WTC11 (cell line): ENCODE measurements around the gene EXTL1. TPM values are rescaled to one million over a fixed set of nuclear protein-coding genes. Genes with fewer than 3 reads are reported as not detected.

Experiments used
- ATAC-seq: fragments of 200-7000 bp; cut with Tn5 transposase; 2 replicates; pipeline ENCODE4 v1.10.0; 2021; ENCODE audit warnings: mild to moderate bottlenecking, moderate library complexity
- CTCF ChIA-PET: fragments of 300-600 bp; sonication (Branson Sonifier 250); formaldehyde crosslinking; loops from one replicate; lab custom pipeline; 2021; ENCODE audit warnings: antibody characterized with exemption; lab: Charles Lee
- POLR2A ChIA-PET: fragments of 350-600 bp; sonication (Branson Sonifier 250); formaldehyde crosslinking; loops from one replicate; lab custom pipeline; 2021; ENCODE audit warnings: antibody characterized with exemption; lab: Charles Lee
- DNase-seq: peaks from one replicate; pipeline ENCODE4 v3.0.0; 2021; ENCODE audit warnings: low spot score
- H3K27ac Mint-ChIP-seq: 2 replicates; pipeline ENCODE4 v1.8.0; 2021; ENCODE audit warnings: mixed read lengths
- H3K27me3 Mint-ChIP-seq: 2 replicates; pipeline ENCODE4 v1.8.0; 2021; ENCODE audit warnings: low read depth, mild to moderate bottlenecking, moderate library complexity, mixed read lengths
- H3K36me3 Mint-ChIP-seq: 2 replicates; pipeline ENCODE4 v1.8.0; 2021; ENCODE audit warnings: mixed read lengths
- H3K4me1 Mint-ChIP-seq: 2 replicates; pipeline ENCODE4 v1.8.0; 2022; ENCODE audit warnings: mixed read lengths
- H3K4me3 Mint-ChIP-seq: 2 replicates; pipeline ENCODE4 v1.8.0; 2021; ENCODE audit warnings: mild to moderate bottlenecking, moderate library complexity, mixed read lengths
- H3K9me3 Mint-ChIP-seq: 2 replicates; pipeline ENCODE4 v1.8.0; 2021; ENCODE audit warnings: mixed read lengths
- ESRRA ChIP-seq: sonication (generic); formaldehyde crosslinking; IDR thresholded peaks from 2 replicates; pipeline ENCODE4 v1.8.1; 2022; ENCODE audit warnings: mild to moderate bottlenecking, missing genetic modification reagents, borderline replicate concordance
- ETV6 ChIP-seq: sonication (generic); formaldehyde crosslinking; IDR thresholded peaks from 2 replicates; pipeline ENCODE4 v1.8.1; 2022; ENCODE audit warnings: mild to moderate bottlenecking, missing genetic modification reagents
- FOXP1 ChIP-seq: sonication (generic); formaldehyde crosslinking; IDR thresholded peaks from 2 replicates; pipeline ENCODE4 v1.8.0; 2022; ENCODE audit warnings: missing genetic modification reagents, mild to moderate bottlenecking, moderate library complexity, borderline replicate concordance
- GRHL2 ChIP-seq: fragments of 250-450 bp; sonication (Bioruptor Pico); IDR thresholded peaks from 2 replicates; pipeline ENCODE4 v1.8.0; 2022; ENCODE audit warnings: mild to moderate bottlenecking, moderate library complexity; ENCODE audit not compliant: insufficient replicate concordance, severe bottlenecking
- JUN ChIP-seq: sonication (generic); formaldehyde crosslinking; IDR thresholded peaks from 2 replicates; pipeline ENCODE4 v1.8.0; 2023; ENCODE audit warnings: mild to moderate bottlenecking, missing genetic modification reagents
- NFATC4 ChIP-seq: fragments of 250-450 bp; sonication (Bioruptor Pico); IDR thresholded peaks from 2 replicates; pipeline ENCODE4 v1.9.0; 2021; ENCODE audit warnings: mild to moderate bottlenecking
- PRRX2 ChIP-seq: fragments of 250-450 bp; sonication (Bioruptor Pico); IDR thresholded peaks from 2 replicates; pipeline ENCODE4 v1.8.0; 2021; ENCODE audit warnings: mild to moderate bottlenecking
- RELA ChIP-seq: sonication (generic); formaldehyde crosslinking; IDR thresholded peaks from 2 replicates; pipeline ENCODE4 v1.8.1; 2022; ENCODE audit warnings: missing genetic modification reagents, mild to moderate bottlenecking, borderline replicate concordance
- ZNF317 ChIP-seq: sonication (generic); formaldehyde crosslinking; IDR thresholded peaks from 2 replicates; pipeline ENCODE4 v1.8.1; 2023; ENCODE audit warnings: low read depth, mild to moderate bottlenecking, moderate library complexity, missing genetic modification reagents, borderline replicate concordance
- ZNF671 ChIP-seq: fragments of 250-450 bp; sonication (Bioruptor Pico); IDR thresholded peaks from 2 replicates; pipeline ENCODE4 v1.8.0; 2021; ENCODE audit warnings: mild to moderate bottlenecking
- total RNA-seq: library from RNA; stranded (reverse); gene quantifications from 3 replicates; pipeline ENCODE4 v1.2.3, GENCODE V29; 2021
- TF ChIP-seq, protein P1 (sequence below): sonication (generic); formaldehyde crosslinking; IDR thresholded peaks from 2 replicates; pipeline ENCODE4 v1.8.0; 2022; ENCODE audit warnings: mild to moderate bottlenecking, missing genetic modification reagents
- TF ChIP-seq, protein P2 (sequence below): sonication (generic); formaldehyde crosslinking; IDR thresholded peaks from 2 replicates; pipeline ENCODE4 v1.8.0; 2023; ENCODE audit warnings: mild to moderate bottlenecking, missing genetic modification reagents
- TF ChIP-seq, protein P3 (sequence below): fragments of 250-450 bp; sonication (Bioruptor Pico); IDR thresholded peaks from 2 replicates; pipeline ENCODE4 v1.8.0; 2021; ENCODE audit warnings: mild to moderate bottlenecking
- TF ChIP-seq, protein P4 (sequence below): sonication (generic); formaldehyde crosslinking; conservative IDR thresholded peaks from 2 replicates; pipeline ENCODE4 v1.8.1; 2022; ENCODE audit warnings: mild to moderate bottlenecking, missing genetic modification reagents
- TF ChIP-seq, protein P5 (sequence below): sonication (generic); formaldehyde crosslinking; IDR thresholded peaks from 2 replicates; pipeline ENCODE4 v1.8.0; 2022; ENCODE audit warnings: mild to moderate bottlenecking, missing genetic modification reagents
- TF ChIP-seq, protein P6 (sequence below): sonication (generic); formaldehyde crosslinking; conservative IDR thresholded peaks from 2 replicates; pipeline ENCODE4 v1.8.1; 2023; ENCODE audit warnings: mild to moderate bottlenecking, low read depth, missing genetic modification reagents, moderate library complexity
- TF ChIP-seq, protein P7 (sequence below): sonication (generic); formaldehyde crosslinking; IDR thresholded peaks from 2 replicates; pipeline ENCODE4 v1.8.1; 2022; ENCODE audit warnings: mild to moderate bottlenecking, moderate library complexity, missing genetic modification reagents
- TF ChIP-seq, protein P8 (sequence below): sonication (generic); formaldehyde crosslinking; IDR thresholded peaks from 2 replicates; pipeline ENCODE4 v1.8.1; 2022; ENCODE audit warnings: missing genetic modification reagents, borderline replicate concordance

The EXTL1 gene
- total RNA-seq, 1 experiment from 2014 or later = 2.1 TPM

DNA sequence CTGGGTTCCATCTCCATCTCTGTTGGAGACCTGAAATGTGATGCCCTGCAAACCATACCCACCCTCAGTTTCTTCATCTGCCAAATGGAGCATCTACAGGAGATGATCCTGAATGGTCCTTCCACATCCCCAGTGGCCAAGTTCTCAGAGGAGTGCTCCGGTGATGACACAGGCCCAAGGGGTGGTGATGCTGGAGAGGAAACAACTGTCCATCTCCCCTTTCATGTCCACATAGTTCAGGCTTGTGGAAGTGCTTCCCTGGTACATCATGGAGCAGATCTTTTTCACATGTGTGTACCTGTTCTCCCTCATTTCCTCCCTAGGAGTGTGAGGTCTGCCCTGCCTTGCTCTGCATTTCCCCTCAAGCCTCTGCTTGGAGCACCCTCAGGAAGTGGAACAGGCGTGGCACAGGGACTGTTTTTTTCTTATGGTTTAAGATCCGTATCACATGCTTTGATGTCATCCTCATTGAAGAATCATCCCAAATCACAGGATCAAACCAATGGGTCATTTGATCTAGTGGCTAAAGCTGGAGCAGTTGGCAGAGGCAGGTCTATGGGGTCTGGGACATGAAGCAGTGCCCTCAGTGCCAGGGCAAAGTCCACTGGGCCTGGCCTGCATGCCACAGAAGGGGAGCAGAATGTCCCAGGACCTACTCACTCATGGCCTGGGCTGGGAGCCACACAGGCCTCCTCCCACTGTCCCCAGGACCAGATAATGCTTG, 54.0 kb downstream of the EXTL1 start (continued):
- TF ChIP-seq ZNF317 (CRISPR knock-in tag) = no peak
- TF ChIP-seq, all 79 proteins: peak for 0

DNA sequence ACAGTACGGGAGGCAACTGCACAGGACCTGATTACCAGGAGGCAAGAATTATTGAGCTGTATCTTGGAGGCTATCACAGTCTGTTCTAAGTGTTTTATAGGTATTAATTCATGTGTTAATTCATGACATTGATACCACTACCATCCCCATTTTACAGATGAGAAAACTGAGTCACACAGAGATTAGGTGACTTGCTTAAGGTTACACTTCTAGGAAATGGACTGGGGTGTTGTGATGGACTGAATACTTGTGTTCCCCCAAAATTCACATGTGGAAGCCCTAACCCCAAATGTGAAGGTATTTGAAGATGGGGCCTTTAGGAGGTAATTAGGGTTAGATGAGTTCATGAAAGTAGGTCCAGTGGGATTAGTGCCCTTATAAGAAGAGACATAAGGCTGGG, 55.9 kb downstream of the EXTL1 start:
- Mint-ChIP-seq H3K27ac (no peak overlapping the region), H3K36me3 (no peaks in the 10 kb centered on the region), H3K9me3 (no peaks in the 10 kb centered on the region), H3K27me3 (no peaks in the 10 kb centered on the region), H3K4me1 (peaks cover 14% of the 10 kb centered on the region), H3K4me3 (no peak overlapping the region)
- TF ChIP-seq, protein P1, sequence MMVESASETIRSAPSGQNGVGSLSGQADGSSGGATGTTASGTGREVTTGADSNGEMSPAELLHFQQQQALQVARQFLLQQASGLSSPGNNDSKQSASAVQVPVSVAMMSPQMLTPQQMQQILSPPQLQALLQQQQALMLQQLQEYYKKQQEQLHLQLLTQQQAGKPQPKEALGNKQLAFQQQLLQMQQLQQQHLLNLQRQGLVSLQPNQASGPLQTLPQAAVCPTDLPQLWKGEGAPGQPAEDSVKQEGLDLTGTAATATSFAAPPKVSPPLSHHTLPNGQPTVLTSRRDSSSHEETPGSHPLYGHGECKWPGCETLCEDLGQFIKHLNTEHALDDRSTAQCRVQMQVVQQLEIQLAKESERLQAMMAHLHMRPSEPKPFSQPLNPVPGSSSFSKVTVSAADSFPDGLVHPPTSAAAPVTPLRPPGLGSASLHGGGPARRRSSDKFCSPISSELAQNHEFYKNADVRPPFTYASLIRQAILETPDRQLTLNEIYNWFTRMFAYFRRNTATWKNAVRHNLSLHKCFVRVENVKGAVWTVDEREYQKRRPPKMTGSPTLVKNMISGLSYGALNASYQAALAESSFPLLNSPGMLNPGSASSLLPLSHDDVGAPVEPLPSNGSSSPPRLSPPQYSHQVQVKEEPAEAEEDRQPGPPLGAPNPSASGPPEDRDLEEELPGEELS = no peak
- TF ChIP-seq, protein P2, sequence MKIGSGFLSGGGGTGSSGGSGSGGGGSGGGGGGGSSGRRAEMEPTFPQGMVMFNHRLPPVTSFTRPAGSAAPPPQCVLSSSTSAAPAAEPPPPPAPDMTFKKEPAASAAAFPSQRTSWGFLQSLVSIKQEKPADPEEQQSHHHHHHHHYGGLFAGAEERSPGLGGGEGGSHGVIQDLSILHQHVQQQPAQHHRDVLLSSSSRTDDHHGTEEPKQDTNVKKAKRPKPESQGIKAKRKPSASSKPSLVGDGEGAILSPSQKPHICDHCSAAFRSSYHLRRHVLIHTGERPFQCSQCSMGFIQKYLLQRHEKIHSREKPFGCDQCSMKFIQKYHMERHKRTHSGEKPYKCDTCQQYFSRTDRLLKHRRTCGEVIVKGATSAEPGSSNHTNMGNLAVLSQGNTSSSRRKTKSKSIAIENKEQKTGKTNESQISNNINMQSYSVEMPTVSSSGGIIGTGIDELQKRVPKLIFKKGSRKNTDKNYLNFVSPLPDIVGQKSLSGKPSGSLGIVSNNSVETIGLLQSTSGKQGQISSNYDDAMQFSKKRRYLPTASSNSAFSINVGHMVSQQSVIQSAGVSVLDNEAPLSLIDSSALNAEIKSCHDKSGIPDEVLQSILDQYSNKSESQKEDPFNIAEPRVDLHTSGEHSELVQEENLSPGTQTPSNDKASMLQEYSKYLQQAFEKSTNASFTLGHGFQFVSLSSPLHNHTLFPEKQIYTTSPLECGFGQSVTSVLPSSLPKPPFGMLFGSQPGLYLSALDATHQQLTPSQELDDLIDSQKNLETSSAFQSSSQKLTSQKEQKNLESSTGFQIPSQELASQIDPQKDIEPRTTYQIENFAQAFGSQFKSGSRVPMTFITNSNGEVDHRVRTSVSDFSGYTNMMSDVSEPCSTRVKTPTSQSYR (CRISPR knock-in tag) = no peak
- TF ChIP-seq, protein P3, sequence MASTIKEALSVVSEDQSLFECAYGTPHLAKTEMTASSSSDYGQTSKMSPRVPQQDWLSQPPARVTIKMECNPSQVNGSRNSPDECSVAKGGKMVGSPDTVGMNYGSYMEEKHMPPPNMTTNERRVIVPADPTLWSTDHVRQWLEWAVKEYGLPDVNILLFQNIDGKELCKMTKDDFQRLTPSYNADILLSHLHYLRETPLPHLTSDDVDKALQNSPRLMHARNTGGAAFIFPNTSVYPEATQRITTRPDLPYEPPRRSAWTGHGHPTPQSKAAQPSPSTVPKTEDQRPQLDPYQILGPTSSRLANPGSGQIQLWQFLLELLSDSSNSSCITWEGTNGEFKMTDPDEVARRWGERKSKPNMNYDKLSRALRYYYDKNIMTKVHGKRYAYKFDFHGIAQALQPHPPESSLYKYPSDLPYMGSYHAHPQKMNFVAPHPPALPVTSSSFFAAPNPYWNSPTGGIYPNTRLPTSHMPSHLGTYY (CRISPR knock-in tag) = no peak
- TF ChIP-seq, protein P4, sequence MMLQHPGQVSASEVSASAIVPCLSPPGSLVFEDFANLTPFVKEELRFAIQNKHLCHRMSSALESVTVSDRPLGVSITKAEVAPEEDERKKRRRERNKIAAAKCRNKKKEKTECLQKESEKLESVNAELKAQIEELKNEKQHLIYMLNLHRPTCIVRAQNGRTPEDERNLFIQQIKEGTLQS (CRISPR knock-in tag) = no peak
- TF ChIP-seq GRHL2 (CRISPR knock-in tag) = no peak
- ChIA-PET POLR2A (no interaction called here), CTCF (interaction anchor here (0.7 to 1.7 kb wide), 3 partner anchors 42 to 86 kb away, joined by 4 to 7 read pairs (median 4); no protein-coding TSS in a partner anchor)
- ATAC-seq (no peak), DNase-seq (no peak)

DNA sequence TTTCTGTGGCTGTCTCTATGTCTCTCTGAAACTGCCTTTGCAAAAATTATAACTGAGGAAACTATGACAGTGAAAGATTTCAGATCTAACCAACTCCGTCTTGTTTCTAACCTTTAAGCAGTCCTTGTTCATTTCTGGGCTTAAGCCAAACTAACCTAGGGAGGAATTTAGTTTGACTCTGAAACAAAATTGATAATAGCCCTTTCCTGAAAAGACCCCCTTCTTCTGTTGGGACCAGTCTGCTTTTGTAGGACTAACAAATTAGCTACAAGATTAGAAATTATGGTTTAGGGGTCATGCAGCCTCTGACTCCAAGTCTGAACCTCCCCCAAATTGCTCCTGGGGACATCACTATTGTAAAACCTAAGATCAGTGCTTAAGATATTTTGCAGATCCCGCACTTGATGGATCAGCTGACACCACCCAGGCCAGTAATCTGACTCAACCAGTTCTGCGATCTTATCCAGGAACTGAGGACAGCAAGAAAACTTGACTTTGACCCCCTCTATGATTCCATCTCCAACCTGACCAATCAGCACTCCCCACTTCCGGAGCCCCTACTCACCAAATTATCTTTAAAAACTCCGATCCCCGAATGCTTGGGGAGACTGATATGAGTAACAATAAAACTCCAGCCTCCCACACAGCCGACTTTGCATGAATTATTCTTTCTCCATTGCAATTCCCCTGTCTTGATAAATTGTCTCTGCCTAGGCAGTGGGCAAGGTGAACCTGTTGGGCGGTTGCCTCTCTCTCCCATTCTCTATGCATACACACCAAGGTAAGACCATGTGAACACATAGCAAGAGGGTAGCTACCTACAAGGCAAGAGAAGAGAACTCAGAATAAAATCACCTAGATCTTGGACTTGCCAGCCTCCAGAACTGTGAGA, 57.0 kb downstream of the EXTL1 start:
- H3K27ac Mint-ChIP-seq = no peak overlapping the region
- H3K4me1 Mint-ChIP-seq = peaks cover 14% of the 10 kb centered on the region
- CTCF ChIA-PET = interaction anchor here (1.0 to 1.7 kb wide), 3 partner anchors 43 to 66 kb away, joined by 4 to 7 read pairs (median 4); no protein-coding TSS in a partner anchor
- peak; percentile 26; the same call in 1 of the 2 replicates for ATAC-seq
- DNase-seq = no peak
- H3K4me3 Mint-ChIP-seq = no peak overlapping the region
- no peaks in the 10 kb centered on the region for H3K36me3 Mint-ChIP-seq
- no peaks in the 10 kb centered on the region for H3K9me3 Mint-ChIP-seq
- POLR2A ChIA-PET = no interaction called here
- no peaks in the 10 kb centered on the region; the same call in 1 of the 2 replicates for H3K27me3 Mint-ChIP-seq
- TF ChIP-seq, protein P5, sequence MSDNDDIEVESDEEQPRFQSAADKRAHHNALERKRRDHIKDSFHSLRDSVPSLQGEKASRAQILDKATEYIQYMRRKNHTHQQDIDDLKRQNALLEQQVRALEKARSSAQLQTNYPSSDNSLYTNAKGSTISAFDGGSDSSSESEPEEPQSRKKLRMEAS = no peak
- TF ChIP-seq ETV6 (no peak), NFATC4 (CRISPR knock-in tag) (no peak), JUN (CRISPR knock-in tag) (no peak), ZNF671 (CRISPR knock-in tag) (no peak), RELA (CRISPR knock-in tag) (no peak), FOXP1 (CRISPR knock-in tag) (no peak), PRRX2 (no peak), ESRRA (CRISPR knock-in tag) (no peak)
- TF ChIP-seq, protein P6, sequence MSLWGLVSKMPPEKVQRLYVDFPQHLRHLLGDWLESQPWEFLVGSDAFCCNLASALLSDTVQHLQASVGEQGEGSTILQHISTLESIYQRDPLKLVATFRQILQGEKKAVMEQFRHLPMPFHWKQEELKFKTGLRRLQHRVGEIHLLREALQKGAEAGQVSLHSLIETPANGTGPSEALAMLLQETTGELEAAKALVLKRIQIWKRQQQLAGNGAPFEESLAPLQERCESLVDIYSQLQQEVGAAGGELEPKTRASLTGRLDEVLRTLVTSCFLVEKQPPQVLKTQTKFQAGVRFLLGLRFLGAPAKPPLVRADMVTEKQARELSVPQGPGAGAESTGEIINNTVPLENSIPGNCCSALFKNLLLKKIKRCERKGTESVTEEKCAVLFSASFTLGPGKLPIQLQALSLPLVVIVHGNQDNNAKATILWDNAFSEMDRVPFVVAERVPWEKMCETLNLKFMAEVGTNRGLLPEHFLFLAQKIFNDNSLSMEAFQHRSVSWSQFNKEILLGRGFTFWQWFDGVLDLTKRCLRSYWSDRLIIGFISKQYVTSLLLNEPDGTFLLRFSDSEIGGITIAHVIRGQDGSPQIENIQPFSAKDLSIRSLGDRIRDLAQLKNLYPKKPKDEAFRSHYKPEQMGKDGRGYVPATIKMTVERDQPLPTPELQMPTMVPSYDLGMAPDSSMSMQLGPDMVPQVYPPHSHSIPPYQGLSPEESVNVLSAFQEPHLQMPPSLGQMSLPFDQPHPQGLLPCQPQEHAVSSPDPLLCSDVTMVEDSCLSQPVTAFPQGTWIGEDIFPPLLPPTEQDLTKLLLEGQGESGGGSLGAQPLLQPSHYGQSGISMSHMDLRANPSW (CRISPR knock-in tag) = no peak
- TF ChIP-seq, protein P7, sequence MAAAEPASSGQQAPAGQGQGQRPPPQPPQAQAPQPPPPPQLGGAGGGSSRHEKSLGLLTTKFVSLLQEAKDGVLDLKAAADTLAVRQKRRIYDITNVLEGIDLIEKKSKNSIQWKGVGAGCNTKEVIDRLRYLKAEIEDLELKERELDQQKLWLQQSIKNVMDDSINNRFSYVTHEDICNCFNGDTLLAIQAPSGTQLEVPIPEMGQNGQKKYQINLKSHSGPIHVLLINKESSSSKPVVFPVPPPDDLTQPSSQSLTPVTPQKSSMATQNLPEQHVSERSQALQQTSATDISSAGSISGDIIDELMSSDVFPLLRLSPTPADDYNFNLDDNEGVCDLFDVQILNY = no peak
- TF ChIP-seq, protein P8, sequence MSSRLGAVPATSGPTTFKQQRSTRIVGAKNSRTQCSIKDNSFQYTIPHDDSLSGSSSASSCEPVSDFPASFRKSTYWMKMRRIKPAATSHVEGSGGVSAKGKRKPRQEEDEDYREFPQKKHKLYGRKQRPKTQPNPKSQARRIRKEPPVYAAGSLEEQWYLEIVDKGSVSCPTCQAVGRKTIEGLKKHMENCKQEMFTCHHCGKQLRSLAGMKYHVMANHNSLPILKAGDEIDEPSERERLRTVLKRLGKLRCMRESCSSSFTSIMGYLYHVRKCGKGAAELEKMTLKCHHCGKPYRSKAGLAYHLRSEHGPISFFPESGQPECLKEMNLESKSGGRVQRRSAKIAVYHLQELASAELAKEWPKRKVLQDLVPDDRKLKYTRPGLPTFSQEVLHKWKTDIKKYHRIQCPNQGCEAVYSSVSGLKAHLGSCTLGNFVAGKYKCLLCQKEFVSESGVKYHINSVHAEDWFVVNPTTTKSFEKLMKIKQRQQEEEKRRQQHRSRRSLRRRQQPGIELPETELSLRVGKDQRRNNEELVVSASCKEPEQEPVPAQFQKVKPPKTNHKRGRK (CRISPR knock-in tag) = no peak
